Fibroblast of lung (primary cell): ENCODE measurements around the gene PEX13. TPM values are rescaled to one million over a fixed set of nuclear protein-coding genes. Genes with fewer than 3 reads are reported as not detected.
"Not testable (repeated sequence)": the region's sequence is repeated elsewhere in the genome, so short reads cannot be mapped to it uniquely, and the experiment has no call there.

ENCODE experiments used
- DNase-seq, 2 donors: peaks; one replicate each; pipeline versions ENCODE4 v3.0.0 to v3.0.0-alpha.2; 2010; ENCODE audit warnings: low read depth in 2 of 2
- H2AFZ ChIP-seq: 2 replicates; pipeline ENCODE4 v1.5.1; 2012; ENCODE audit warnings: low read length, control low read depth, inconsistent platforms
- H3K27ac ChIP-seq: 2 replicates; pipeline ENCODE4 v1.5.1; 2011; ENCODE audit warnings: low read length, control low read depth; ENCODE audit not compliant: insufficient read depth
- H3K27me3 ChIP-seq: 2 replicates; pipeline ENCODE4 v1.5.1; 2011; ENCODE audit warnings: mild to moderate bottlenecking, low read length; ENCODE audit not compliant: control insufficient read depth, insufficient read depth
- H3K36me3 ChIP-seq: 2 replicates; pipeline ENCODE4 v1.5.1; 2011; ENCODE audit warnings: low read length; ENCODE audit not compliant: control insufficient read depth, insufficient read depth
- H3K4me1 ChIP-seq: 2 replicates; pipeline ENCODE4 v1.5.1; 2011; ENCODE audit warnings: low read length; ENCODE audit not compliant: control insufficient read depth, insufficient read depth; ENCODE audit errors: extremely low read depth
- H3K4me2 ChIP-seq: 2 replicates; pipeline ENCODE4 v1.5.1; 2011; ENCODE audit warnings: low read length, control low read depth; ENCODE audit not compliant: insufficient read depth; ENCODE audit errors: extremely low read depth
- H3K4me3 ChIP-seq, 4 experiments: fragments of 200-600 bp in 1 of 4; sonication (generic) in 1 of 4; replicated peaks in 1 of 4; 2 replicates each; pipeline ENCODE4 v1.5.1; 2011 to 2016; ENCODE audit warnings: low read length in 4 of 4, low read depth in 3 of 4, mild to moderate bottlenecking in 3 of 4, control low read depth in 2 of 4, inconsistent platforms in 1 of 4, mixed read lengths in 1 of 4; ENCODE audit not compliant: insufficient read depth in 1 of 4; ENCODE audit errors: control extremely low read depth in 1 of 4
- H3K79me2 ChIP-seq: 2 replicates; pipeline ENCODE4 v1.5.1; 2012; ENCODE audit warnings: mild to moderate bottlenecking, low read length, inconsistent platforms; ENCODE audit not compliant: control insufficient read depth, insufficient read depth
- H3K9ac ChIP-seq: 2 replicates; pipeline ENCODE4 v1.5.1; 2011; ENCODE audit warnings: mild to moderate bottlenecking, low read length, control low read depth; ENCODE audit not compliant: insufficient read depth
- H3K9me3 ChIP-seq: 2 replicates; pipeline ENCODE4 v1.5.1; 2012; ENCODE audit warnings: low read depth, low read length; ENCODE audit not compliant: control insufficient read depth, insufficient read depth
- H4K20me1 ChIP-seq: 2 replicates; pipeline ENCODE4 v1.5.1; 2011; ENCODE audit warnings: low read length; ENCODE audit not compliant: control insufficient read depth, insufficient read depth; ENCODE audit errors: extremely low read depth
- EZH2 ChIP-seq: IDR thresholded peaks from 2 replicates; pipeline ENCODE4 v1.5.1; 2012; ENCODE audit warnings: low read length, control low read depth, mild to moderate bottlenecking; ENCODE audit errors: missing control alignments
- polyA plus RNA-seq, 2 donors: library from polyadenylated mRNA; depleted of rRNA in 1 of 2; stranded (reverse) in 1 of 2; unstranded in 1 of 2; fragments of >200 nt; gene quantifications; 2 replicates each; pipeline ENCODE4 v1.2.1, GENCODE V29; 2011 to 2012; ENCODE audit warnings: missing spikeins in 1 of 2
- total RNA-seq: library from RNA; depleted of rRNA; stranded (reverse); fragments of >200 nt; gene quantifications from 2 replicates; pipeline ENCODE4 v1.2.1, GENCODE V29; 2014
- TF ChIP-seq, protein P1 (sequence below), 2 donors: IDR thresholded peaks in 1 of 2; conservative IDR thresholded peaks in 1 of 2; 1 replicate in 1 of 2; 2 replicates in 1 of 2; pipeline ENCODE4 v1.5.1; 2011 to 2012; ENCODE audit warnings: low read length in 2 of 2, control low read depth in 1 of 2, inconsistent platforms in 1 of 2, low read depth in 1 of 2, mild to moderate bottlenecking in 1 of 2

Gene PEX13
- total and polyA plus RNA-seq, 2 donors (not counting 1 experiment from before 2014, with no cell fraction given), result 20.4 to 28.1 TPM

DNA sequence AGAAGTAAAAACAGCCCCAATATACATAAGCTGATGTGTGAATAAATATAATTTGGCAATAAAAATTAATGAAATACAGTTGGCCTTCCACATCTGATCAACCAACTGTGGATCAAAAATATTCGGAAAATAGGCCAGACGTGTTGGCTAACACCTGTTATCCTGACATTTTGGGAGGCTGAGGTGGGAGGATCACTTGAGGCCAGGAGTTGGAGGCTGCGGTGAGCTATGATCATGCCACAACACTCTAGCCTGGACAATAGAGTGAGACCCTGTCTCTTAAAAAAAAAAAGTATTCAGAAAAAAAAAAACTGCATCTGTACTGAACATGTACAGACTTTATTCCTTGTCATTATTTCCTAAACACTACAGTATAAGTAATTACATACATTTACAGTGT lies 12.0 kb downstream of the PEX13 start:
- Histone ChIP-seq H3K4me1 (no peaks in the 10 kb centered on the region), H4K20me1 (no peaks in the 10 kb centered on the region), H3K4me3 (no peak overlapping the region), H3K36me3 (peaks cover 4% of the 10 kb centered on the region), H3K9me3 (no peaks in the 10 kb centered on the region), H2AFZ (no peak overlapping the region), H3K79me2 (peaks cover 1% of the 10 kb centered on the region), H3K9ac (no peak overlapping the region), H3K4me2 (no peak overlapping the region), H3K27me3 (no peaks in the 10 kb centered on the region), H3K27ac (no peak overlapping the region)
- TF ChIP-seq, protein P1, sequence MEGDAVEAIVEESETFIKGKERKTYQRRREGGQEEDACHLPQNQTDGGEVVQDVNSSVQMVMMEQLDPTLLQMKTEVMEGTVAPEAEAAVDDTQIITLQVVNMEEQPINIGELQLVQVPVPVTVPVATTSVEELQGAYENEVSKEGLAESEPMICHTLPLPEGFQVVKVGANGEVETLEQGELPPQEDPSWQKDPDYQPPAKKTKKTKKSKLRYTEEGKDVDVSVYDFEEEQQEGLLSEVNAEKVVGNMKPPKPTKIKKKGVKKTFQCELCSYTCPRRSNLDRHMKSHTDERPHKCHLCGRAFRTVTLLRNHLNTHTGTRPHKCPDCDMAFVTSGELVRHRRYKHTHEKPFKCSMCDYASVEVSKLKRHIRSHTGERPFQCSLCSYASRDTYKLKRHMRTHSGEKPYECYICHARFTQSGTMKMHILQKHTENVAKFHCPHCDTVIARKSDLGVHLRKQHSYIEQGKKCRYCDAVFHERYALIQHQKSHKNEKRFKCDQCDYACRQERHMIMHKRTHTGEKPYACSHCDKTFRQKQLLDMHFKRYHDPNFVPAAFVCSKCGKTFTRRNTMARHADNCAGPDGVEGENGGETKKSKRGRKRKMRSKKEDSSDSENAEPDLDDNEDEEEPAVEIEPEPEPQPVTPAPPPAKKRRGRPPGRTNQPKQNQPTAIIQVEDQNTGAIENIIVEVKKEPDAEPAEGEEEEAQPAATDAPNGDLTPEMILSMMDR (conservative IDR thresholded peaks at IDR 0.05 in 1 of 2, IDR thresholded peaks at IDR 0.05 in 1 of 2; ENCODE audit: low read depth in 1 of 2, low read length in 2 of 2), result no peak
- TF ChIP-seq EZH2, result no peak
- no peak for DNase-seq

DNA sequence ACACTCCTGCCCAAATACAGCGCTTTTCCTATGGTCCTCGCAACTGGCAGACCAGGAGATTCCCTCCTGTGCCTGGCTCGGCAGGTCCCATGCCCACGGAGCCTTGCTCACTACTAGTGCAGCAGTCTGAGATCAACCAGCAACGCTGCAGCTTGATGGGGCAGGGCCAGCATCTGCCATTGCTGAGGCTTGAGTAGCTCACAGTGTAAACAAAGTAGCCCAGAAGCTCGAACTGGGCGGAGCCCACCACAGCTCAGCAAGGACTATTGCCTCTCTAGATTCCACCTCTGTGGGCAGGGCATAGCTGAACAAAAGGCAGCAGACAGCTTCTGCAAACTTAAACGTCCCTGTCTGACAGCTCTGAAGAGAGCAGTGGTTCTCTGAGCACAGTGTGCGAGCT lies 17.1 kb downstream of the PEX13 start:
- not testable (repeated sequence) for H3K4me1 ChIP-seq, H3K27ac ChIP-seq, H2AFZ ChIP-seq, H3K9ac ChIP-seq, H3K4me3 ChIP-seq, H3K9me3 ChIP-seq, DNase-seq, H3K79me2 ChIP-seq, H4K20me1 ChIP-seq, H3K4me2 ChIP-seq, H3K36me3 ChIP-seq, H3K27me3 ChIP-seq

DNA sequence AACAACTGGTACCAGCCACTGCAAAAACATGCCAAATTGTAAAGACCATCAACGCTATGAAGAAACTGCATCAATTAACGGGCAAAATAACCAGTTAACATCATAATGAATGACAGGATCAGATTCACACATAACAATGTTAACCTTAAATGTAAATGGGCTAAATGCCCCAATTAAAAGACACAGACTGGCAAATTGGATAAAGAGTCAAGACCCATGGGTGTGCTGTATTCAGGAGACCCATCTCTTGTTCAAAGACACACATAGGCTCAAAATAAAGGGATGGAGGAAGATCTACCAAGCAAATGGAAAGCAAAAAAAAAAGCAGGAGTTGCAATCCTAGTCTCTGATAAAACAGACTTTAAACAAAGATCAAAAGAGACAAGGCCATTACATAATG lies 19.1 kb downstream of the PEX13 start:
- H3K27me3 ChIP-seq, H4K20me1 ChIP-seq, H3K36me3 ChIP-seq, H3K9ac ChIP-seq, H3K4me1 ChIP-seq, H3K79me2 ChIP-seq, DNase-seq, H3K27ac ChIP-seq, H3K9me3 ChIP-seq, H3K4me2 ChIP-seq, H3K4me3 ChIP-seq, H2AFZ ChIP-seq: not testable (repeated sequence)

DNA sequence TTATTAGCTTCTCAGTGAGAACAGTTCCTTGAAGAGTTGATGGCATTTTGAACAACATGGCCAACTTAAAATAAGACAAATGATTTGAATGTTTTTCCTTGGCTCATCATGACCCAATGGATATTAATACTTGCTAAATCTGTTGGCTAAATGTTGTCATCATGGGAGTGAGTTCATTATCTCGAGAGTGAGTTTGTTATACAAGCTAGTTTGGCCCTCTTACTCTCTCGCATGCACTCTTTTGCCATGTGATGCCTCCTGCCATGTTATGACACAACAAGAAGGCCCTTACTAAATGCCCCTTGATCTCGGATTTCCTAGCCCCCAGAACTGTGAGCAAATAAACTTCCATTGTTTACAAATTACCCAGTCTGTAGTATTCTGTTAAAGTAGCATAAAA lies 25.3 kb downstream of the PEX13 start:
- Histone ChIP-seq H3K4me3 (no peak overlapping the region), H3K27me3 (no peaks in the 10 kb centered on the region), H4K20me1 (no peaks in the 10 kb centered on the region), H3K79me2 (no peaks in the 10 kb centered on the region), H3K9me3 (no peaks in the 10 kb centered on the region), H2AFZ (no peak overlapping the region), H3K36me3 (no peaks in the 10 kb centered on the region), H3K27ac (no peak overlapping the region), H3K4me2 (no peak overlapping the region), H3K4me1 (no peaks in the 10 kb centered on the region), H3K9ac (no peak overlapping the region)
- TF ChIP-seq EZH2, result no peak
- TF ChIP-seq, protein P1 (conservative IDR thresholded peaks at IDR 0.05 in 1 of 2, IDR thresholded peaks at IDR 0.05 in 1 of 2; ENCODE audit: low read depth in 1 of 2, low read length in 2 of 2), result no peak
- DNase-seq, result no peak
